HG03066 (cell line): ENCODE measurements around the gene SLC6A13.
"Not testable (repeated sequence)": the region's sequence is repeated elsewhere in the genome, so short reads cannot be mapped to it uniquely, and the experiment has no call there.

Source experiments
- ATAC-seq: cut with Tn5 transposase; IDR thresholded peaks from one replicate; pipeline ENCODE4 v1.9.1; 2021; ENCODE audit warnings: low read depth; ENCODE audit not compliant: unreplicated experiment

The SLC6A13 gene

GRCh38 chr12:262817-263216 lies at the start of gene SLC6A13:
Gene SLC6A13 (minus strand): TSS chr12:262836. CDS start chr12:260052, 2,784 bp downstream.
- ATAC-seq: no peak

- ATAC-seq: no peak
These were observed 45.9 kb upstream of the SLC6A13 start for GRCh38 chr12:308511-308910.

GRCh38 chr12:307406-307805 lies 44.8 kb upstream of the SLC6A13 start:
- no peak for ATAC-seq

- no peak for ATAC-seq
These were observed 42.2 kb upstream of the SLC6A13 start for GRCh38 chr12:304805-305204.

GRCh38 chr12:302766-303165 lies 40.1 kb upstream of the SLC6A13 start:
- not testable (repeated sequence) for ATAC-seq

GRCh38 chr12:300166-300565 lies 37.5 kb upstream of the SLC6A13 start:
- ATAC-seq: not testable (repeated sequence)

GRCh38 chr12:299511-299910 lies 36.9 kb upstream of the SLC6A13 start:
- ATAC-seq: not testable (repeated sequence)

GRCh38 chr12:298059-298458 lies 35.4 kb upstream of the SLC6A13 start:
- ATAC-seq: not testable (repeated sequence)

- no peak for ATAC-seq
These were observed 32.5 kb upstream of the SLC6A13 start for GRCh38 chr12:295132-295531.

- ATAC-seq: no peak
These were observed 30.6 kb upstream of the SLC6A13 start for GRCh38 chr12:293199-293598.

GRCh38 chr12:292186-292585 lies 29.6 kb upstream of the SLC6A13 start:
- no peak for ATAC-seq

- no peak for ATAC-seq
These were observed 28.6 kb upstream of the SLC6A13 start for GRCh38 chr12:291153-291723.

GRCh38 chr12:288687-289086 lies 26.1 kb upstream of the SLC6A13 start:
- ATAC-seq: no peak

GRCh38 chr12:286531-287300 lies 24.1 kb upstream of the SLC6A13 start:
- no peak for ATAC-seq

GRCh38 chr12:278046-278445 lies 15.4 kb upstream of the SLC6A13 start:
- no peak for ATAC-seq

- no peak for ATAC-seq
These were observed 13.2 kb upstream of the SLC6A13 start for GRCh38 chr12:275812-276211.

- ATAC-seq: no peak
These were observed 10.7 kb upstream of the SLC6A13 start for GRCh38 chr12:273382-273781.

- ATAC-seq: no peak
These were observed 10.3 kb upstream of the SLC6A13 start for GRCh38 chr12:272942-273341.

GRCh38 chr12:271161-271560 lies 8.5 kb upstream of the SLC6A13 start:
- ATAC-seq: no peak

- no peak for ATAC-seq
These were observed 6.6 kb upstream of the SLC6A13 start for GRCh38 chr12:269191-269590.

GRCh38 chr12:268483-268840 lies 5.8 kb upstream of the SLC6A13 start:
- no peak for ATAC-seq
